ENCODE data around the gene RAB6B. TPM values are rescaled to one million over a fixed set of nuclear protein-coding genes. Genes with fewer than 3 reads are reported as not detected.
A peak's percentile ranks its signal among the peaks of the same experiment; 100 is the strongest.

RAB6B gene
- total and polyA plus RNA-seq, 2 experiments from 2014 or later: 1.2 to 3.9 TPM

GRCh38 chr3:133932009-133932408, 36.3 kb upstream of the RAB6B start (continued):
- no peak for TF ChIP-seq POLR2AphosphoS5 (IDR thresholded peaks at IDR 0.05; ENCODE audit: low read depth)
- TF ChIP-seq NANOG (IDR thresholded peaks at IDR 0.05; ENCODE audit: borderline replicate concordance): no peak
- TF ChIP-seq JUNB (IDR thresholded peaks at IDR 0.05; ENCODE audit: unreplicated experiment): no peak
- TF ChIP-seq CREB1 (CRISPR knock-in tag; IDR thresholded peaks at IDR 0.05; ENCODE audit: low read depth): no peak

GRCh38 chr3:133931084-133931483, 35.4 kb upstream of the RAB6B start:
- no peak overlapping the region for H3K27ac Mint-ChIP-seq
- no peak overlapping the region for H3K4me3 Mint-ChIP-seq
- DNase-seq (ENCODE audit: low spot score) (no peak), ATAC-seq (no peak)
- no peaks in the 10 kb centered on the region; the same call in 1 of the 2 replicates for H3K4me1 ChIP-seq (ENCODE audit: insufficient read depth)
- no peaks in the 10 kb centered on the region for H3K9me3 Mint-ChIP-seq
- H3K4me3 ChIP-seq: no peak overlapping the region
- H4K20me1 ChIP-seq (replicated peaks; ENCODE audit: insufficient read depth): no peaks in the 10 kb centered on the region
- H3K27me3 Mint-ChIP-seq (ENCODE audit: insufficient read depth, low read depth, poor library complexity): peaks cover 14% of the 10 kb centered on the region
- no peak overlapping the region for H3K27ac ChIP-seq (ENCODE audit: low read depth)
- H3K79me2 ChIP-seq (replicated peaks; ENCODE audit: insufficient read depth): no peaks in the 10 kb centered on the region
- peaks cover 19% of the 10 kb centered on the region for H3K27me3 ChIP-seq (ENCODE audit: insufficient read depth)
- peaks cover 12% of the 10 kb centered on the region for H3K4me1 Mint-ChIP-seq
- H2AFZ ChIP-seq: no peak overlapping the region
- H3K36me3 Mint-ChIP-seq (ENCODE audit: low read depth): no peaks in the 10 kb centered on the region
- no peaks in the 10 kb centered on the region for H3K36me3 ChIP-seq (ENCODE audit: insufficient read depth)
- H3F3A ChIP-seq (replicated peaks; ENCODE audit: low read depth): peaks cover 6% of the 10 kb centered on the region; the same call in 1 of the 2 replicates
- H3K9me2 ChIP-seq (ENCODE audit: insufficient read depth): no peaks in the 10 kb centered on the region
- TF ChIP-seq CTCF (conservative IDR thresholded peaks at IDR 0.05; ENCODE audit: low read depth in 2 of 2) (no peak), REST (IDR thresholded peaks at IDR 0.05; ENCODE audit: unreplicated experiment) (no peak), EZH2phosphoT487 (IDR thresholded peaks at IDR 0.05; ENCODE audit: unreplicated experiment) (no peak), STAT1 (IDR thresholded peaks at IDR 0.05; ENCODE audit: unreplicated experiment) (no peak), JUNB (IDR thresholded peaks at IDR 0.05; ENCODE audit: unreplicated experiment) (no peak)
- H3K4me2 ChIP-seq: no peak overlapping the region

GRCh38 chr3:133930341-133930933, 34.8 kb upstream of the RAB6B start:
- no peaks in the 10 kb centered on the region; the same call in 1 of the 2 replicates for H3K4me1 ChIP-seq (ENCODE audit: insufficient read depth)
- H3K27me3 ChIP-seq (ENCODE audit: insufficient read depth): peaks cover 19% of the 10 kb centered on the region
- H3F3A ChIP-seq (replicated peaks; ENCODE audit: low read depth): peaks cover 6% of the 10 kb centered on the region; the same call in 1 of the 2 replicates
- Mint-ChIP-seq H3K36me3 (ENCODE audit: low read depth) (no peaks in the 10 kb centered on the region), H3K4me3 (no peak overlapping the region), H3K4me1 (peaks cover 12% of the 10 kb centered on the region), H3K9me3 (no peaks in the 10 kb centered on the region), H3K27me3 (ENCODE audit: insufficient read depth, low read depth, poor library complexity) (peaks cover 13% of the 10 kb centered on the region), H3K27ac (no peak overlapping the region)
- DNase-seq (ENCODE audit: low spot score) (peak; percentile 82), ATAC-seq (peak; percentile 11)
- no peak overlapping the region for H2AFZ ChIP-seq
- no peak overlapping the region for H3K4me3 ChIP-seq
- no peak overlapping the region for H3K27ac ChIP-seq (ENCODE audit: low read depth)
- no peaks in the 10 kb centered on the region for H4K20me1 ChIP-seq (replicated peaks; ENCODE audit: insufficient read depth)
- no peak overlapping the region for H3K4me2 ChIP-seq
- H3K79me2 ChIP-seq (replicated peaks; ENCODE audit: insufficient read depth): no peaks in the 10 kb centered on the region
- no peaks in the 10 kb centered on the region for H3K36me3 ChIP-seq (ENCODE audit: insufficient read depth)
- no peak for TF ChIP-seq EZH2phosphoT487 (IDR thresholded peaks at IDR 0.05; ENCODE audit: unreplicated experiment)
- peak; percentile 83 to 91 for TF ChIP-seq CTCF (conservative IDR thresholded peaks at IDR 0.05; ENCODE audit: low read depth in 2 of 2)
- H3K9me2 ChIP-seq (ENCODE audit: insufficient read depth): no peaks in the 10 kb centered on the region
